CD4-positive, alpha-beta T cell treated with Interferon gamma for 1 hour (primary cell): ENCODE results near the gene RGS12.

ENCODE experiments used
- DNase-seq: peaks from one replicate; pipeline ENCODE4 v3.0.0-alpha.2; 2020

The RGS12 gene

GRCh38 chr4:3280466-3280865 lies 12.4 kb upstream of the RGS12 start:
- no peak for DNase-seq

DNA sequence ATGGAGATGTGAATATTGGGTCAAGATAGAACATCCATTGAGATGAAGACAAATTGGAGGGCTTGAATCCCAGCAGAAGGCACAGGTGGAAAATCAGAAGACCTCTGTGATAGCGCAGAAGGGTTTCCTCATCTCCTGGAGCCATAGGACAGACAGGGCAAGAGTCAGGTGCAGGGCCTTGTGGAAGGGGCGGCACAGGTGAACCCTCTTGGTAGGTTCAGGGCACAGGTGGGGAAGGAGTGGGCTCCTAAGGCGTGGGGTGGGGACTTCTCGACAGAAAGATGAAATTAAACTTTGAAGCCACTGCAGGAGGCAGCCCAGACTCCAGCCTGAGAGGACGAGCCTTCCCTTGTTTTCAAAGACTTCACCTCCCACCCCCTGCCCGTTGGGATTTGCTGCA lies 9.3 kb upstream of the RGS12 start:
- DNase-seq, result no peak

DNA sequence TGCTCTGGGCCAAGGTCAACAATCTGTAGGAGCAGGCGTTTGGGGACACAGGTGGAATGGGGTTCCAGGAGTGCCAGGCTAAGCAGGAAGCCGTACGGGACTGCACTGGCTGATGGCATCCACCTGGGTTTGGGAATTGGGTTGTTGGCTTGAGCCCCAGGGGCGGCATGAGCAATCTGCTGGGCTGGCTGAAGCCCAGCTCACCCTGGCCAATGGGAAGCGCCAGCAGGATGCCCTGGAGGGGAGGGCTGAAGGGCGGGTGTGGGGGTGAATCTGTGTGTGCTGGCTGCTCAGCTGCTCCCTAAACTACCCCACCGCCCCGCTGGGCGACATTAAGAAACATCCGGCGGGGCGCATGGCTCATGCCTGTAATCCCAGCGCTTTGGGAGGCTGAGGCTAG lies 8.9 kb upstream of the RGS12 start:
- DNase-seq, result no peak

DNA sequence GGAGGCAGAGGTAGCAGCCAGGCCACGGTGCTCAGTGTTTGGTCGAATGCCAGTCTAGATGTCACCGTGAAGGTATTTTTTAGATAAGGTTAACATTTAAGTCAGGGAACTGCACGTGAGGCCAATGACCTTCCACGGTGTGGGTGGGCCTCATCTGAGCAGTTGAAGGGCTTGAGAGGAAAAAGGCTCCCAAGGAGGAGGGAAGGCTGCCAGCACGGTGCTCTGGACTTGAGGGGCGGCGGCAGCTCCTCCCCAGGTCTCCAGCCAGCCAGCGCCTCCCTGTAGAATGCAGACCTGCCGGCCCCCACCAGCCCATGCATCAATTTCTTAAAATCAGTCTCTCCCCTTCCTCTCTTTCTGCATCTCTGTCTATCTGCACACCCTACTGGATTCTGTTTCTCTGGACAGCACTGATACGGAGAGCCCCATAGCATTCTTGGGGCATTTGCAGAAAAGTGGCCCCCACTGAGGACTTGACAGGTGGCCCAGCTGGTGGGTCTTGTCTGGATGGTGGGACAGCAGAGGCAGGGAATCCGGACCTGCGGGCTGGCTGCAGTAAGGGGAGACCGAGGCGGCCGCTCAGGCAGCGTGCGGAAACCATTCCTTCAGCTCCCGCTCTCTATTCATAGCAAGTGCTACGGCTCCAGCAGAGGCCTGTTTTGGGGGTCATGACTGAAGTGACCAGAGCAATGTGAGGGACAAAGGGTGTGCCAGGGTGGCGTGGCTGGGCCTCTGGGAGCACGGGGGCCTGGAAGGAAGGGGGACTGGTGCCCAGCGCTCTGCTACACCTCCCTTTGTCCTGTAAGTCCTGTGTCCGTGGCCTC lies 7.9 kb upstream of the RGS12 start:
- no peak for DNase-seq

GRCh38 chr4:3285558-3286334 lies 7.1 kb upstream of the RGS12 start:
- peak; percentile 65 for DNase-seq

- no peak for DNase-seq
Observed at GRCh38 chr4:3286335-3287175, 6.3 kb upstream of the RGS12 start.

DNA sequence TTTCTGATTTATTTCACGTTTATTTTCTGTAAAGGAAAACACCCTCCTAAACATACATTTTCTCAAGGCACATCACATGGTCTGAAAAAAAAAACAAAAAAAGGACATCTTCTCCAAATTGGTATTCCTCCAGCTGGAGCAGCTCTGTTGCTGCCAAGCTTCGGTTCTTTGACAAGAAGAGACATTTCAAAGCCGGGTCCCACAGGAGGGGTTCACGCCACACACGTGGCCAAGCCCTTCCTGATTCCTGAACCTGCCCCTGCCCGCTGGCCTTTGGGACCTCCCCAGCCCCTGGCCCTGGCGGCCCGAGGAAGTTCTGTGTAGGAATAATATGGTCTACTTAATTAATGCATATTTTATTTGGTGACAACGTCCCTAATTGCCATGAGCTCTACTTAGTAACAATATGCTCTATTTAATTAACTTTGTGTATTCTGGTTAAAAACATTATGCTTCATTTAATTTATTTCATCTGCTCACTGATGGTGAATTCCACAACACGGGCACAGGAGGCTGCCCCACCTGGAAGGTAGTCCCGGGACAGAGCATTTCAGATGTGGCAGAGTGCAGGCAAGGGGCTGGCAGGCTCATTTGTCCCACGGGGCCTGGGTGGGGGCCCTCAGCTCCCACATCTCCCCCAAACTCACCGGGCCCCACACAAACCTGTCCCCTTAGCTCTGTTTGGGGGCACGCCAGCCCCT lies 5.4 kb upstream of the RGS12 start:
- no peak for DNase-seq

- DNase-seq, result no peak
Observed at GRCh38 chr4:3287972-3288570, 4.8 kb upstream of the RGS12 start.

DNA sequence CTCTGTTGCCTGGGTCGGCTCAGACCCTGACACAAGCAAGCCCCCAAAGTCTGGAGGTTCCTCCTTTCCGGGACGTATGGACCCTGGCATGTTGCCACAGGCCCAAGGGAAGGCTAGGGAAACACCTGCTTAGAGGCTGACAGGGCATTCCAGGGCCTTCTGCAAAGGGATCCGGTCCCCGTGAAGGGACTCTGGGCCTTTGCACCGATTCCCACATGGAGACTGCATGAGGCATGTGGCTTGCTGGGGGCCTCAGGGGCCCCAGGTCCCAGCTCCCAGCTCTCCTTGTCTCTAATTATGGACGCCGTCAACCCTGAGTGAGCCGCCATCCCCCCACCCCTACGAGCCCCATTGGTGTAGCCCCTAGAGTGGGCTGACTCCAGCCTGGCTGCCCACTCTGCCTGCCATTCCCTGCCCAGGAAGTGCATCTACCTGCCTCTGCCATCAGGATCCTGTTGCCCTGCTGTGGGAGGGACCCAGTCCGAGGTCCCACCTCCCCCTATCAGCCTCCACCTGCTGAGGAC lies 4.2 kb upstream of the RGS12 start:
- DNase-seq, result no peak

- DNase-seq, result no peak
Observed at GRCh38 chr4:3290476-3290875, 2.3 kb upstream of the RGS12 start.

DNA sequence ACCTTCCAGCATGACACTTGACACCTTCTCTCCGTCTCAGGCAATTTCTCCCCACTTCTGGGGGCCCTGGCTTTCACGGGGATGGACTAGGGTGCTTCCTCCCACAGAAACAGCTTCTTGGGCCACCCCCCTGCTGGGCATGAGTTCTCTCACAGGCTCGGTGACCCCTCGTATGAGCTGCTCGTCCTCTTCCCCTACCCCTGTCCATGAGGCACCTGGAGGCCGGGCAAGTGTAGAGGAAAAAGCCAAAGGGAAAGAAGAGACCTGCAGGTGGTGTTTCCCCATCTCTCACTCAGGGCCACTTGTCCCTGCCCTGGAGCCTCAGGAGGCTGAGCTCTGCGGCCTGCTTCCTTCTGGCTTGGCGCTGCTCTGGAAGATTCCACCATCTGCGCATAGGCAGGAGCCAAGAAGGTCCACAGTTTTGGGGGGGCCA lies 1.9 kb upstream of the RGS12 start:
- DNase-seq, result no peak

- DNase-seq, result no peak
Observed at GRCh38 chr4:3291411-3291968, 1.3 kb upstream of the RGS12 start.

- DNase-seq, result no peak
Observed at GRCh38 chr4:3291969-3292570, 751 bp upstream of the RGS12 start.

- DNase-seq, result no peak
Observed at GRCh38 chr4:3293401-3294391, 875 bp downstream of the RGS12 start.

- DNase-seq, result no peak
Observed at GRCh38 chr4:3294401-3295241, 1.8 kb downstream of the RGS12 start.

DNA sequence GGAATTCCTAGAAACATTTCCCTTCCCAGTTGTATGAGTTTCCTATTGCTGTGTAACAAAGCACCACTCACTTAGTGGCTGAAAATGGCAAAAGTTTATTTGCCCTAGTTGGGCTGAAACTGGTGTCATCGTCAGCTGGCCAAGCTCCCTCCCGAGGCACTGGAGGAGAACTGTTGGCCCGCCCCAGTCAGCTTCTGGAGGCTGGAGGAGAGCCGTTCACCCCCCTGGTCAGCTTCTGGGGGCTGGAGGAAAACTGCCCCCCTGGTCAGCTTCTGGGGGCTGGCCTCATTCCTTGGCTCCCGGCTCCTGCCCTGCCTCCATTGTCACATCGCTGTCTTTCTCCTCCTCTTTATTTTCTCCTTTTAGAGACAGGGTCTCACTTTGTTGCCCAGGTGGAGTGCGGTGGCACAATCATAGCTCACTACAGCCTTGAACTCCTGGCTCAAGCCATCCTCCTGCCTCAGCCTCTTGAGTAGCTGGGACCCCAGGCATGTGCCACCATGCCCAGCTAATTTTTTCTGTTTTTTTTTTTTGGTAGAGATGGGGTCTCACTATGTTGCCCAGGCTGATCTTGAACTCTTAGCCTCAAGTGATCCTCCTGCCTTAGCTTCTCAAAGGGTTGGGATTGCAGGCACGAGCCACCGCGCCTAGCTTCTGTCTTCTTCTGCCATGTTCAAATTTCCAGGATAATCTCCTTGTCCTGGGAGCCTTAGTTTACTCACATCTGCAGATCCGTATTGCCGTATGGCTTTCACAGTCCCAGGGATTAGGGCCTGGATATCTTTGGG lies 3.2 kb downstream of the RGS12 start:
- no peak for DNase-seq

DNA sequence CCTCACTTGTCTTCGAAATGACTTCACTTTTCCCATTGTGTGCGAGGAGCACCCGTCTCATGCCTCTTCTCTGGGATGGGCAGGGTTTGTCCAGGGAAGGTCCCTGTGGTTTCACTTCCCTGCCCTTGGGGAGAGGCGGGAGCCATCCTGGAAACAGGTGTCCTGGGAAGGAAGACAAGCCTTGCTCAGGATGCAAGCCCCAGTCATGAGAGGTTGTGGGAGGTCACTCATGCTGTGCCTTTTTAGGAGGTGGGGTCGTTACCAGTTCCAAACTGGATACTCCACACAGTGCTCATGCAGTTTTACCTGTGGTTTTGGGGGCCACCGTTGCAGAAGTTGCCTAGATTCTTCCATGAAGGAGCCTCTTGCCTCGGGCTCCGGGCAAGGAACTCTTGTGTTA lies 3.8 kb downstream of the RGS12 start:
- no peak for DNase-seq
